Measurements from ENCODE around the gene GABARAPL2.
A peak's percentile ranks its signal among the peaks of the same experiment; 100 is the strongest.
"Not testable (repeated sequence)": the region's sequence is repeated elsewhere in the genome, so short reads cannot be mapped to it uniquely, and the experiment has no call there.

The GABARAPL2 gene

GRCh38 chr16:75566040-75566757 is at the start of gene GABARAPL2:
GABARAPL2 (plus strand) TSS chr16:75566379; CDS start chr16:75566487, 108 bp downstream.
- DNase-seq, result peak; percentile 97

- DNase-seq, result no peak
Measured at GRCh38 chr16:75519175-75519574, 47.0 kb upstream of the GABARAPL2 start.

- DNase-seq, result no peak
Measured at GRCh38 chr16:75526032-75526790, 40.0 kb upstream of the GABARAPL2 start.

GRCh38 chr16:75527825-75528299 is 38.3 kb upstream of the GABARAPL2 start:
- no peak for DNase-seq

- DNase-seq, result no peak
Measured at GRCh38 chr16:75529056-75529905, 36.9 kb upstream of the GABARAPL2 start.

GRCh38 chr16:75529959-75530358 is 36.2 kb upstream of the GABARAPL2 start:
- DNase-seq, result no peak

GRCh38 chr16:75532142-75532765 is 33.9 kb upstream of the GABARAPL2 start:
- DNase-seq, result no peak

- DNase-seq, result no peak
Measured at GRCh38 chr16:75532791-75533190, 33.4 kb upstream of the GABARAPL2 start.

GRCh38 chr16:75534560-75535205 is 31.5 kb upstream of the GABARAPL2 start:
- DNase-seq, result no peak

GRCh38 chr16:75535211-75535843 is 30.9 kb upstream of the GABARAPL2 start:
- DNase-seq, result no peak

- DNase-seq, result no peak
Measured at GRCh38 chr16:75535901-75536300, 30.3 kb upstream of the GABARAPL2 start, which contains the start of gene CHST5. CHST5 (minus strand) TSS chr16:75536108; CDS start chr16:75530384, 5,724 bp downstream.

- no peak for DNase-seq
Measured at GRCh38 chr16:75537776-75538175, 28.4 kb upstream of the GABARAPL2 start.

- DNase-seq, result not testable (repeated sequence)
Measured at GRCh38 chr16:75538882-75539565, 27.2 kb upstream of the GABARAPL2 start.

GRCh38 chr16:75541236-75541635 is 24.9 kb upstream of the GABARAPL2 start:
- DNase-seq, result no peak

- not testable (repeated sequence) for DNase-seq
Measured at GRCh38 chr16:75542462-75542861, 23.7 kb upstream of the GABARAPL2 start.

- DNase-seq, result not testable (repeated sequence)
Measured at GRCh38 chr16:75545879-75546278, 20.3 kb upstream of the GABARAPL2 start.

- no peak for DNase-seq
Measured at GRCh38 chr16:75546293-75546692, 19.9 kb upstream of the GABARAPL2 start.

GRCh38 chr16:75548456-75548855 is 17.7 kb upstream of the GABARAPL2 start:
- not testable (repeated sequence) for DNase-seq

GRCh38 chr16:75550211-75550662 is 15.9 kb upstream of the GABARAPL2 start:
- no peak for DNase-seq

GRCh38 chr16:75552951-75553350 is 13.2 kb upstream of the GABARAPL2 start:
- no peak for DNase-seq
